H1 (cell line): Measurements from ENCODE around the gene FGFBP2. TPM values are rescaled to one million over a fixed set of nuclear protein-coding genes. Genes with fewer than 3 reads are reported as not detected.

Experiments
- CTCF ChIA-PET: fragments of 300-600 bp; sonication (Branson Sonifier 250); formaldehyde crosslinking; loops from one replicate; lab custom pipeline; 2021; ENCODE audit not compliant: partially characterized antibody; lab: Charles Lee
- POLR2A ChIA-PET: fragments of 300-600 bp; sonication (Branson Sonifier 250); formaldehyde crosslinking; loops from one replicate; lab custom pipeline; 2021; ENCODE audit warnings: inconsistent platforms; ENCODE audit not compliant: partially characterized antibody; lab: Charles Lee
- DNase-seq, 2 experiments: peaks; one replicate each; pipeline versions ENCODE4 v3.0.0 to v3.0.0-alpha.2; 2010 to 2022; ENCODE audit warnings: low spot score in 2 of 2, low read depth in 1 of 2, mixed read lengths in 1 of 2
- FAIRE-seq: peaks from 2 replicates; lab custom pipeline; 2011; peaks lifted over from hg19 to GRCh38; lab: Jason Lieb, UNC
- H2AFZ ChIP-seq: 2 replicates; pipeline ENCODE4 v1.8.1; 2012; ENCODE audit warnings: low read length, inconsistent platforms
- H2AK5ac ChIP-seq: 2 replicates; pipeline ENCODE4 v1.6.1; 2013; ENCODE audit warnings: low read depth, low read length
- H2BK120ac ChIP-seq: replicated peaks from 2 replicates; pipeline ENCODE3; 2013; ENCODE audit warnings: low read depth, low read length, inconsistent platforms
- H2BK12ac ChIP-seq: 2 replicates; pipeline ENCODE4 v1.6.1; 2013; ENCODE audit warnings: low read depth, low read length
- H2BK15ac ChIP-seq: 2 replicates; pipeline ENCODE4 v1.6.1; 2013; ENCODE audit warnings: low read length
- H2BK20ac ChIP-seq: 2 replicates; pipeline ENCODE4 v1.6.1; 2013; ENCODE audit warnings: low read length
- H2BK5ac ChIP-seq: 2 replicates; pipeline ENCODE4 v1.6.1; 2013; ENCODE audit warnings: low read depth, low read length
- H3K14ac ChIP-seq: 2 replicates; pipeline ENCODE4 v1.6.1; 2013; ENCODE audit warnings: inconsistent platforms; ENCODE audit not compliant: insufficient read length
- H3K18ac ChIP-seq: 2 replicates; pipeline ENCODE4 v1.6.1; 2013; ENCODE audit warnings: low read length; ENCODE audit errors: extremely low read depth
- H3K23ac ChIP-seq: 2 replicates; pipeline ENCODE4 v1.6.1; 2013; ENCODE audit warnings: inconsistent platforms; ENCODE audit not compliant: insufficient read length
- H3K23me2 ChIP-seq: 2 replicates; pipeline ENCODE4 v1.6.1; 2013; ENCODE audit warnings: low read depth, low read length
- H3K27ac ChIP-seq: 2 replicates; pipeline ENCODE4 v1.6.1; 2011; ENCODE audit warnings: low read depth, low read length, inconsistent platforms
- H3K27me3 ChIP-seq, 4 experiments: replicated peaks in 1 of 4; 1 replicate in 1 of 4; 2 replicates in 3 of 4; pipeline versions ENCODE4 v1.6.1 to v1.8.1; 2011 to 2013; ENCODE audit warnings: low read length in 3 of 4, mild to moderate bottlenecking in 3 of 4, inconsistent platforms in 2 of 4, mixed read lengths in 2 of 4, moderate library complexity in 1 of 4; ENCODE audit not compliant: control insufficient read depth in 3 of 4, insufficient read depth in 3 of 4; ENCODE audit errors: extremely low read depth in 1 of 4
- H3K36me3 ChIP-seq, 4 experiments: 2 replicates each; pipeline versions ENCODE4 v1.6.1 to v1.8.1; 2011 to 2013; ENCODE audit warnings: mild to moderate bottlenecking in 4 of 4, low read length in 3 of 4, moderate library complexity in 2 of 4, control low read depth in 1 of 4, inconsistent platforms in 1 of 4; ENCODE audit not compliant: insufficient read depth in 4 of 4, control insufficient read depth in 2 of 4
- H3K4ac ChIP-seq: replicated peaks from 2 replicates; pipeline ENCODE3; 2013; ENCODE audit warnings: low read length, low read depth, mixed read lengths, inconsistent platforms; ENCODE audit not compliant: insufficient read length
- H3K4me1 ChIP-seq, 4 experiments: replicated peaks in 1 of 4; 1 replicate in 1 of 4; 2 replicates in 3 of 4; pipeline versions ENCODE4 v1.6.1 to v1.8.1; 2011 to 2013; ENCODE audit warnings: low read length in 3 of 4, inconsistent platforms in 2 of 4, mixed read lengths in 1 of 4; ENCODE audit not compliant: insufficient read depth in 4 of 4, control insufficient read depth in 3 of 4
- H3K4me2 ChIP-seq, 2 experiments: 2 replicates each; pipeline versions ENCODE4 v1.6.1 to v1.8.1; 2011 to 2013; ENCODE audit warnings: low read depth in 2 of 2, low read length in 2 of 2, control low read depth in 1 of 2, inconsistent platforms in 1 of 2, mild to moderate bottlenecking in 1 of 2; ENCODE audit not compliant: insufficient read depth in 1 of 2
- H3K4me3 ChIP-seq, 4 experiments: fragments of 200-600, 300-600 bp in 1 of 4; sonication (generic), shearing (Covaris generic), sonication (Bioruptor Twin) in 1 of 4; 2 replicates each; pipeline versions ENCODE4 v1.5.1 to v1.8.1; 2011 to 2016; ENCODE audit warnings: low read length in 4 of 4, low read depth in 3 of 4, control low read depth in 2 of 4, inconsistent platforms in 2 of 4, mild to moderate bottlenecking in 2 of 4, mixed read lengths in 1 of 4, moderate library complexity in 1 of 4; ENCODE audit not compliant: insufficient read depth in 2 of 4; ENCODE audit errors: extremely low read depth in 1 of 4
- H3K56ac ChIP-seq: replicated peaks from 2 replicates; pipeline ENCODE3; 2013; ENCODE audit warnings: low read depth, mild to moderate bottlenecking, mixed read lengths, low read length, inconsistent platforms; ENCODE audit not compliant: insufficient read length
- H3K79me1 ChIP-seq: 2 replicates; pipeline ENCODE4 v1.6.1; 2013; ENCODE audit warnings: low read depth, low read length, control low read depth
- H3K79me2 ChIP-seq, 2 experiments: 2 replicates each; pipeline versions ENCODE4 v1.6.1 to v1.8.1; 2012 to 2013; ENCODE audit warnings: low read length in 2 of 2, mild to moderate bottlenecking in 2 of 2, inconsistent platforms in 1 of 2; ENCODE audit not compliant: insufficient read depth in 2 of 2, control insufficient read depth in 1 of 2
- H3K9ac ChIP-seq, 4 experiments: replicated peaks in 1 of 4; 1 replicate in 1 of 4; 2 replicates in 3 of 4; pipeline versions ENCODE4 v1.6.1 to v1.8.1; 2011 to 2013; ENCODE audit warnings: low read depth in 3 of 4, low read length in 3 of 4, control low read depth in 2 of 4, mild to moderate bottlenecking in 2 of 4, moderate library complexity in 2 of 4, inconsistent platforms in 1 of 4; ENCODE audit errors: extremely low read depth in 1 of 4
- H3K9me3 ChIP-seq, 2 experiments: 2 replicates each; pipeline versions ENCODE4 v1.6.1 to v1.8.1; 2012 to 2013; ENCODE audit warnings: mild to moderate bottlenecking in 2 of 2, moderate library complexity in 2 of 2, control low read depth in 1 of 2, inconsistent platforms in 1 of 2, low read depth in 1 of 2, low read length in 1 of 2, mixed read lengths in 1 of 2; ENCODE audit not compliant: insufficient read depth in 2 of 2
- H4K20me1 ChIP-seq, 2 experiments: replicated peaks in 1 of 2; 2 replicates each; pipeline versions ENCODE3 to v1.8.1; 2011 to 2013; ENCODE audit warnings: inconsistent platforms in 2 of 2, low read length in 2 of 2, mild to moderate bottlenecking in 1 of 2; ENCODE audit not compliant: insufficient read depth in 2 of 2, control insufficient read depth in 1 of 2
- H4K5ac ChIP-seq: 2 replicates; pipeline ENCODE4 v1.6.1; 2013; ENCODE audit warnings: low read length, low read depth, mixed read lengths, inconsistent platforms; ENCODE audit not compliant: insufficient read length
- H4K8ac ChIP-seq: 2 replicates; pipeline ENCODE4 v1.8.0; 2013; ENCODE audit warnings: mild to moderate bottlenecking, moderate library complexity, low read length, inconsistent platforms; ENCODE audit not compliant: insufficient read depth; ENCODE audit errors: extremely low read depth
- H4K91ac ChIP-seq: replicated peaks from 2 replicates; pipeline ENCODE3; 2013; ENCODE audit warnings: low read length, mixed read lengths, inconsistent platforms; ENCODE audit not compliant: insufficient read length
- ASH2L ChIP-seq: fragments of 200-600, 300-600 bp; sonication (generic); IDR thresholded peaks from one replicate; pipeline ENCODE4 v1.7.1; 2017; ENCODE audit warnings: low read length
- KDM1A ChIP-seq: fragments of 200-600, 300-600 bp; sonication (generic); IDR thresholded peaks from 2 replicates; pipeline ENCODE4 v1.7.1; 2016; ENCODE audit warnings: mild to moderate bottlenecking, low read length, borderline replicate concordance
- POLR2A ChIP-seq, 2 experiments: IDR thresholded peaks; 1 replicate in 1 of 2; 2 replicates in 1 of 2; pipeline ENCODE4 v1.6.1; 2011; ENCODE audit warnings: low read depth in 2 of 2, low read length in 2 of 2, mild to moderate bottlenecking in 2 of 2; ENCODE audit errors: control extremely low read depth in 1 of 2
- SRF ChIP-seq: IDR thresholded peaks from 2 replicates; pipeline ENCODE4 v1.6.1; 2011; ENCODE audit warnings: mild to moderate bottlenecking, low read depth, low read length, moderate library complexity
- TAF1 ChIP-seq: IDR thresholded peaks from 2 replicates; pipeline ENCODE4 v1.6.1; 2011; ENCODE audit warnings: mild to moderate bottlenecking, low read depth, low read length
- WGBS, 2 experiments: shearing (Covaris generic) in 1 of 2; methylation state at CpG; one replicate each; pipeline versions ENCODE4 v1.1.6 to v1.1.7; 2013 to 2015; ENCODE audit warnings: low lambda C conversion rate in 2 of 2, mixed read lengths in 2 of 2, inconsistent platforms in 1 of 2, low coverage in 1 of 2, missing lambda C conversion rate in 1 of 2; ENCODE audit not compliant: insufficient replicate concordance in 2 of 2, insufficient coverage in 1 of 2, insufficient read length in 1 of 2; ENCODE audit errors: extremely low coverage in 1 of 2, missing lambda C conversion rate in 1 of 2; 5-methylcytosine and 5-hydroxymethylcytosine counted together
- polyA plus RNA-seq, 7 experiments: library from polyadenylated mRNA; depleted of rRNA in 3 of 7; stranded (reverse) in 5 of 7; unstranded in 2 of 7; fragments of >200 nt in 5 of 7; fragments of 200-250 nt in 2 of 7; gene quantifications; 1 replicate in 5 of 7; 2 replicates in 1 of 7; 4 replicates in 1 of 7; pipeline versions ENCODE4 v1.2.1 to v1.2.3, GENCODE V29; 2011 to 2013; ENCODE audit warnings: missing spikeins in 2 of 7, mixed read lengths in 2 of 7
- total RNA-seq: library from RNA; stranded (reverse); fragmentation: NEBNext Ultra II Directional; extraction: Animal tissue kit (Norgen Biotek cat#: 25700); gene quantifications from 2 replicates; pipeline ENCODE4 v1.2.1, GENCODE V29; 2021

The FGFBP2 gene
- total and polyA plus RNA-seq, 2 of the 8 experiments (the other 6 are each of a cell fraction or from before 2014, with no cell fraction given), result 0.15 TPM; not detected in 1

GRCh38 chr4:15917297-15917696 lies 45.7 kb downstream of the FGFBP2 start:
- WGBS, 2 experiments, result 91% methylated on average over 2 of the region's 2 CpGs; no CpG with 5 or more reads in 1 of the 2 experiments
- H2AFZ ChIP-seq, result no peak overlapping the region
- no peaks in the 10 kb centered on the region for H4K20me1 ChIP-seq
- no peak overlapping the region for H4K5ac ChIP-seq
- H2BK20ac ChIP-seq, result no peak overlapping the region
- no peak overlapping the region for H3K4me2 ChIP-seq
- H3K4me1 ChIP-seq, result no peaks in the 10 kb centered on the region
- no peak overlapping the region for H4K8ac ChIP-seq
- FAIRE-seq (no peak), DNase-seq (no peak)
- no peak overlapping the region for H3K14ac ChIP-seq
- TF ChIP-seq KDM1A (no peak), ASH2L (no peak), TAF1 (no peak), SRF (no peak), POLR2A (IDR thresholded peaks at IDR 0.05; ENCODE audit: control extremely low read depth in 1 of 2, low read depth in 2 of 2, low read length in 2 of 2) (no peak)
- H3K9ac ChIP-seq, result no peak overlapping the region
- no peak overlapping the region for H2BK120ac ChIP-seq
- no peak overlapping the region for H3K56ac ChIP-seq
- no peak overlapping the region for H2BK15ac ChIP-seq
- no peak overlapping the region for H3K4ac ChIP-seq
- H2BK12ac ChIP-seq, result no peak overlapping the region
- ChIA-PET POLR2A (no interaction called here), CTCF (interaction anchor here (0.8 to 3.1 kb wide), 4 partner anchors 21 to 45 kb away, joined by 3 to 19 read pairs (median 4); partner anchors contain the start of gene FGFBP1)
- H3K36me3 ChIP-seq, result no peaks in the 10 kb centered on the region
- no peaks in the 10 kb centered on the region for H3K79me1 ChIP-seq
- no peak overlapping the region for H3K18ac ChIP-seq
- no peak overlapping the region for H3K23ac ChIP-seq
- H3K9me3 ChIP-seq, result peaks cover 0 to 6% of the 10 kb centered on the region in 2 experiments; a peak in 1 of 4 replicates
- H3K27me3 ChIP-seq, result no peaks in the 10 kb centered on the region
- H2BK5ac ChIP-seq, result no peak overlapping the region
- no peak overlapping the region for H2AK5ac ChIP-seq
- H3K23me2 ChIP-seq, result no peaks in the 10 kb centered on the region
- H4K91ac ChIP-seq, result no peak overlapping the region
- no peaks in the 10 kb centered on the region for H3K79me2 ChIP-seq
- no peak overlapping the region for H3K27ac ChIP-seq
- H3K4me3 ChIP-seq, result no peak overlapping the region
